ENCODE data around the gene PPP1R26.
"Not testable (repeated sequence)": the region's sequence is repeated elsewhere in the genome, so short reads cannot be mapped to it uniquely, and the experiment has no call there.

Gene PPP1R26

GRCh38 chr9:135502873-135503321 lies 23.3 kb downstream of the PPP1R26 start:
- Mint-ChIP-seq H3K27ac (peak overlapping the region; percentile 63), H3K4me3 (peak overlapping the region; percentile 92), H3K36me3 (ENCODE audit: low read depth) (peaks cover 45% of the 10 kb centered on the region), H3K9me3 (peaks cover 1% of the 10 kb centered on the region), H3K27me3 (peaks cover 6% of the 10 kb centered on the region), H3K4me1 (ENCODE audit: low read depth) (peaks cover 29% of the 10 kb centered on the region)
- DNase-seq: no peak

- H3K4me1 Mint-ChIP-seq (ENCODE audit: low read depth): peaks cover 29% of the 10 kb centered on the region
- H3K4me3 Mint-ChIP-seq: peak overlapping the region; percentile 38
- H3K36me3 Mint-ChIP-seq (ENCODE audit: low read depth): peaks cover 45% of the 10 kb centered on the region
- H3K27ac Mint-ChIP-seq: peak overlapping the region; percentile 33
- H3K9me3 Mint-ChIP-seq: peaks cover 6% of the 10 kb centered on the region
- H3K27me3 Mint-ChIP-seq: no peaks in the 10 kb centered on the region
- no peak for DNase-seq
Observed at GRCh38 chr9:135503371-135504261, 24.0 kb downstream of the PPP1R26 start.

- Mint-ChIP-seq H3K4me1 (ENCODE audit: low read depth) (peaks cover 26% of the 10 kb centered on the region), H3K27ac (no peak overlapping the region), H3K36me3 (ENCODE audit: low read depth) (peaks cover 45% of the 10 kb centered on the region), H3K4me3 (no peak overlapping the region), H3K27me3 (no peaks in the 10 kb centered on the region), H3K9me3 (peaks cover 16% of the 10 kb centered on the region)
- peak; percentile 68 for DNase-seq
Observed at GRCh38 chr9:135504262-135505243, 25.0 kb downstream of the PPP1R26 start.

- no peak overlapping the region for H3K27ac Mint-ChIP-seq
- no peaks in the 10 kb centered on the region for H3K27me3 Mint-ChIP-seq
- peaks cover 16% of the 10 kb centered on the region for H3K9me3 Mint-ChIP-seq
- peaks cover 43% of the 10 kb centered on the region for H3K36me3 Mint-ChIP-seq (ENCODE audit: low read depth)
- H3K4me3 Mint-ChIP-seq: no peak overlapping the region
- no peak for DNase-seq
- H3K4me1 Mint-ChIP-seq (ENCODE audit: low read depth): peaks cover 25% of the 10 kb centered on the region
Observed at GRCh38 chr9:135505406-135506187, 26.0 kb downstream of the PPP1R26 start.

- peaks cover 16% of the 10 kb centered on the region for H3K9me3 Mint-ChIP-seq
- H3K27ac Mint-ChIP-seq: no peak overlapping the region
- no peaks in the 10 kb centered on the region for H3K27me3 Mint-ChIP-seq
- DNase-seq: no peak
- peaks cover 40% of the 10 kb centered on the region for H3K36me3 Mint-ChIP-seq (ENCODE audit: low read depth)
- H3K4me3 Mint-ChIP-seq: no peak overlapping the region
- peaks cover 24% of the 10 kb centered on the region for H3K4me1 Mint-ChIP-seq (ENCODE audit: low read depth)
Observed at GRCh38 chr9:135506327-135507103, 26.9 kb downstream of the PPP1R26 start.

GRCh38 chr9:135507104-135508035 lies 27.8 kb downstream of the PPP1R26 start:
- Mint-ChIP-seq H3K4me3 (no peak overlapping the region), H3K27me3 (no peaks in the 10 kb centered on the region), H3K36me3 (ENCODE audit: low read depth) (peaks cover 32% of the 10 kb centered on the region), H3K9me3 (peaks cover 16% of the 10 kb centered on the region), H3K4me1 (ENCODE audit: low read depth) (peaks cover 19% of the 10 kb centered on the region), H3K27ac (no peak overlapping the region)
- no peak for DNase-seq

GRCh38 chr9:135508211-135508820 lies 28.7 kb downstream of the PPP1R26 start:
- Mint-ChIP-seq H3K36me3 (ENCODE audit: low read depth) (peaks cover 22% of the 10 kb centered on the region), H3K4me1 (ENCODE audit: low read depth) (peaks cover 11% of the 10 kb centered on the region), H3K27me3 (no peaks in the 10 kb centered on the region), H3K27ac (peak overlapping the region; percentile 33), H3K9me3 (peaks cover 16% of the 10 kb centered on the region), H3K4me3 (no peak overlapping the region)
- no peak for DNase-seq

- Mint-ChIP-seq H3K27me3 (no peaks in the 10 kb centered on the region), H3K4me3 (no peak overlapping the region), H3K4me1 (ENCODE audit: low read depth) (peaks cover 6% of the 10 kb centered on the region), H3K27ac (no peak overlapping the region), H3K36me3 (ENCODE audit: low read depth) (peaks cover 11% of the 10 kb centered on the region), H3K9me3 (peaks cover 16% of the 10 kb centered on the region)
- no peak for DNase-seq
Observed at GRCh38 chr9:135509458-135509857, 29.9 kb downstream of the PPP1R26 start.

GRCh38 chr9:135512241-135512603 lies 32.6 kb downstream of the PPP1R26 start:
- DNase-seq: no peak
- no peaks in the 10 kb centered on the region for H3K27me3 Mint-ChIP-seq
- no peak overlapping the region for H3K27ac Mint-ChIP-seq
- no peaks in the 10 kb centered on the region for H3K36me3 Mint-ChIP-seq (ENCODE audit: low read depth)
- peaks cover 9% of the 10 kb centered on the region for H3K4me1 Mint-ChIP-seq (ENCODE audit: low read depth)
- H3K9me3 Mint-ChIP-seq: peaks cover 16% of the 10 kb centered on the region
- no peak overlapping the region for H3K4me3 Mint-ChIP-seq

- Mint-ChIP-seq H3K9me3 (peaks cover 15% of the 10 kb centered on the region), H3K4me3 (no peak overlapping the region), H3K27me3 (peaks cover 5% of the 10 kb centered on the region), H3K36me3 (ENCODE audit: low read depth) (no peaks in the 10 kb centered on the region), H3K4me1 (ENCODE audit: low read depth) (peaks cover 9% of the 10 kb centered on the region), H3K27ac (no peak overlapping the region)
- no peak for DNase-seq
Observed at GRCh38 chr9:135512904-135513303, 33.3 kb downstream of the PPP1R26 start.

GRCh38 chr9:135513351-135513846 lies 33.8 kb downstream of the PPP1R26 start:
- H3K27ac Mint-ChIP-seq: no peak overlapping the region
- DNase-seq: no peak
- peaks cover 12% of the 10 kb centered on the region for H3K9me3 Mint-ChIP-seq
- peaks cover 8% of the 10 kb centered on the region for H3K27me3 Mint-ChIP-seq
- H3K36me3 Mint-ChIP-seq (ENCODE audit: low read depth): no peaks in the 10 kb centered on the region
- H3K4me3 Mint-ChIP-seq: no peak overlapping the region
- H3K4me1 Mint-ChIP-seq (ENCODE audit: low read depth): peaks cover 9% of the 10 kb centered on the region

- not testable (repeated sequence) for H3K4me3 Mint-ChIP-seq; H3K36me3 Mint-ChIP-seq (ENCODE audit: low read depth); H3K4me1 Mint-ChIP-seq (ENCODE audit: low read depth); H3K27ac Mint-ChIP-seq; H3K9me3 Mint-ChIP-seq; H3K27me3 Mint-ChIP-seq; DNase-seq
Observed at GRCh38 chr9:135513906-135514305, 34.3 kb downstream of the PPP1R26 start.
